Measurements from ENCODE around the gene ADCY5. TPM values are rescaled to one million over a fixed set of nuclear protein-coding genes. Genes with fewer than 3 reads are reported as not detected.

Gene ADCY5
- total RNA-seq: 11.8 TPM

GRCh38 chr3:123448536-123449101 is at the start of gene ADCY5:
Gene ADCY5 (minus strand): TSS chr3:123449090. CDS start chr3:123448545, 545 bp downstream.

Other genes with a start within 250 kb of the ADCY5 start
- gene SEC22A, start 247.1 kb downstream of the ADCY5 start, total RNA-seq: 90.6 TPM
- 31.3 TPM for gene HACD2, start 136.0 kb upstream of the ADCY5 start, total RNA-seq